HFFc6 (cell line): ENCODE measurements around the gene NDFIP2. TPM values are rescaled to one million over a fixed set of nuclear protein-coding genes. Genes with fewer than 3 reads are reported as not detected.

Experiments
- DNase-seq: peaks from one replicate; pipeline ENCODE4 v3.0.0-alpha.2; 2018
- H3K27ac Mint-ChIP-seq: 2 replicates; pipeline ENCODE4 v1.8.0; 2020; ENCODE audit warnings: mild to moderate bottlenecking, mixed read lengths
- H3K27me3 Mint-ChIP-seq: 2 replicates; pipeline ENCODE4 v1.8.0; 2021; ENCODE audit warnings: mild to moderate bottlenecking, moderate library complexity, mixed read lengths; ENCODE audit not compliant: insufficient read depth
- H3K36me3 Mint-ChIP-seq: 2 replicates; pipeline ENCODE4 v1.8.0; 2021; ENCODE audit warnings: low read depth, mixed read lengths
- H3K4me1 Mint-ChIP-seq: 2 replicates; pipeline ENCODE4 v1.8.0; 2020; ENCODE audit warnings: low read depth, mixed read lengths
- H3K4me3 Mint-ChIP-seq: 2 replicates; pipeline ENCODE4 v1.8.0; 2020; ENCODE audit warnings: mild to moderate bottlenecking, moderate library complexity, mixed read lengths
- H3K9me3 Mint-ChIP-seq: 2 replicates; pipeline ENCODE4 v1.8.0; 2020; ENCODE audit warnings: mild to moderate bottlenecking, mixed read lengths
- CTCF ChIP-seq: fragments of 200-600 bp; sonication (generic); IDR thresholded peaks from 2 replicates; pipeline ENCODE4 v1.5.0; 2021; ENCODE audit warnings: antibody characterized with exemption, mild to moderate bottlenecking
- long read RNA-seq: library from polyadenylated mRNA; unstranded; transcript quantifications from one replicate; pipeline ENCODE4 v2.0.0, GENCODE V29; 2019
- total RNA-seq, 6 experiments: library from RNA; stranded (reverse); fragmentation: NEBNext Ultra II Directional; extraction: Animal tissue kit (Norgen Biotek cat#: 25700); gene quantifications; 2 replicates in 1 of 6; 3 replicates in 5 of 6; pipeline ENCODE4 v1.2.3, GENCODE V29; 2021

Gene NDFIP2
- 100 to 1,000 TPM in 2 of 6 experiments, 10 to 100 TPM in 4; 97.1 to 132 (median 99.7) TPM for total RNA-seq
- long read RNA-seq, full-length matches to known transcripts: 217 of 248 reads
- long read RNA-seq, partial matches to known transcripts: 4 of 248 reads
- long read RNA-seq, other reads (novel, unspliced or antisense): 27 of 248 reads

- Mint-ChIP-seq H3K9me3 (no peaks in the 10 kb centered on the region), H3K4me1 (peaks cover 50% of the 10 kb centered on the region), H3K4me3 (peak within 1 kb of the TSS; percentile 96), H3K27ac (peak within 1 kb of the TSS; percentile 91), H3K27me3 (peaks cover 7% of the 10 kb centered on the region), H3K36me3 (peaks cover 13% of the 10 kb centered on the region)
- DNase-seq: peak; percentile 81
- TF ChIP-seq CTCF: no peak
Measured at GRCh38 chr13:79480954-79481684, at the start of gene NDFIP2. Gene NDFIP2, plus strand, starts transcription at chr13:79481155. Its CDS starts 49 bp downstream, at chr13:79481204.

- Mint-ChIP-seq H3K9me3 (no peaks in the 10 kb centered on the region), H3K27me3 (no peaks in the 10 kb centered on the region), H3K4me3 (no peak overlapping the region), H3K36me3 (no peaks in the 10 kb centered on the region), H3K27ac (no peak overlapping the region), H3K4me1 (peaks cover 50% of the 10 kb centered on the region)
- no peak for TF ChIP-seq CTCF
- no peak for DNase-seq
Measured at GRCh38 chr13:79432086-79432485, 48.9 kb upstream of the NDFIP2 start.

GRCh38 chr13:79432992-79433391 is 48.0 kb upstream of the NDFIP2 start:
- Mint-ChIP-seq H3K9me3 (no peaks in the 10 kb centered on the region), H3K4me3 (no peak overlapping the region), H3K27me3 (no peaks in the 10 kb centered on the region), H3K4me1 (peaks cover 45% of the 10 kb centered on the region), H3K36me3 (no peaks in the 10 kb centered on the region), H3K27ac (no peak overlapping the region)
- no peak for DNase-seq
- TF ChIP-seq CTCF: no peak

GRCh38 chr13:79434556-79434955 is 46.4 kb upstream of the NDFIP2 start:
- DNase-seq: peak; percentile 55

GRCh38 chr13:79435561-79435990 is 45.4 kb upstream of the NDFIP2 start:
- DNase-seq: peak; percentile 89
- Mint-ChIP-seq H3K27me3 (no peaks in the 10 kb centered on the region), H3K4me3 (peak overlapping the region; percentile 77), H3K9me3 (no peaks in the 10 kb centered on the region), H3K27ac (peak overlapping the region; percentile 95), H3K36me3 (no peaks in the 10 kb centered on the region), H3K4me1 (peaks cover 32% of the 10 kb centered on the region)
- TF ChIP-seq CTCF: no peak

More at GRCh38 chr13:79434556-79434955, 46.4 kb upstream of the NDFIP2 start:
- H3K4me3 Mint-ChIP-seq: peak overlapping the region; percentile 77
- H3K36me3 Mint-ChIP-seq: no peaks in the 10 kb centered on the region
- H3K4me1 Mint-ChIP-seq: peaks cover 32% of the 10 kb centered on the region
- no peaks in the 10 kb centered on the region for H3K9me3 Mint-ChIP-seq
- H3K27ac Mint-ChIP-seq: peak overlapping the region; percentile 95
- no peaks in the 10 kb centered on the region for H3K27me3 Mint-ChIP-seq
- no peak for TF ChIP-seq CTCF
